Upper lobe of left lung (tissue), 4 donors: Measurements from ENCODE around the gene GAB3.

Experiments used
- CTCF ChIP-seq, 6 experiments: fragments of 450-650 bp in 4 of 6; fragments of 200-600 bp in 2 of 6; sonication (generic) in 2 of 6; IDR thresholded peaks; one replicate each; pipeline ENCODE4 v1.5.1; 2016 to 2019; ENCODE audit warnings: antibody characterized with exemption in 6 of 6
- POLR2A ChIP-seq, 4 donors: fragments of 450-650 bp; IDR thresholded peaks; one replicate each; pipeline ENCODE4 v1.5.1; 2016 to 2017; ENCODE audit warnings: antibody characterized with exemption in 4 of 4, mild to moderate bottlenecking in 2 of 4

- TF ChIP-seq CTCF (IDR thresholded peaks at IDR 0.05) (no peak), POLR2A (IDR thresholded peaks at IDR 0.05) (peak in 1 of 4 donors; percentile 33)
Observed at GRCh38 chrX:154734061-154734781, 16.7 kb downstream of the GAB3 start.
